Right lobe of liver (tissue), 4 donors: ENCODE measurements around the gene TSBP1.

Experiments used
- POLR2A ChIP-seq: fragments of 450-650 bp; IDR thresholded peaks from one replicate; pipeline ENCODE4 v1.6.1; 2017; ENCODE audit warnings: antibody characterized with exemption, mild to moderate bottlenecking
- TF ChIP-seq, protein P1 (sequence below), 4 donors: fragments of 200-600 bp in 3 of 4; fragments of 450-650 bp in 1 of 4; IDR thresholded peaks; one replicate each; pipeline versions ENCODE4 v1.5.1 to v1.8.0; 2016 to 2022; ENCODE audit warnings: antibody characterized with exemption in 4 of 4, mild to moderate bottlenecking in 2 of 4
- donor health status: DM: no; HTN: no; CAD: no.
- donor health status: DM: no; HTN: no; CAD: no.
- donor health status: DM: no; HTN: yes; CAD: no.

DNA sequence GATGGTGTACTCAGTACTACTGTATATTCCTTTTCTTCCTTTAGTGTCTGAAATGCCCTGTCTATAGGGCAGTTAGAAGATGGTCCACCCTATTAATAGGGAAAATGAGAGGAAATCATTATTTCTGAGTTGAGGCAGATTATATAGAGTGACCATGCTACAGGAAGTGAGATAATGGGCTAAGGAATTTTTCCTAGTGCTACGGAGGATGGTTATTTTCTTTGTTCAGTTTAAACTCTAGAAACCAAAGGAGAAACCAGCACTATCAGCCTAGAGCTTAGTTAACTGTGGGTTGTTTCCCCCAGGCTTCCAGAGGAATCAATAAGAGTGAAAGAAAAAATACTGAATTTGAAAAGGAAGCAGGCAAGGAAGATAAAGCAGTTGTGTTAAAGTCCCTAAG lies 474 bp downstream of the TSBP1 start:
- TF ChIP-seq, protein P1, sequence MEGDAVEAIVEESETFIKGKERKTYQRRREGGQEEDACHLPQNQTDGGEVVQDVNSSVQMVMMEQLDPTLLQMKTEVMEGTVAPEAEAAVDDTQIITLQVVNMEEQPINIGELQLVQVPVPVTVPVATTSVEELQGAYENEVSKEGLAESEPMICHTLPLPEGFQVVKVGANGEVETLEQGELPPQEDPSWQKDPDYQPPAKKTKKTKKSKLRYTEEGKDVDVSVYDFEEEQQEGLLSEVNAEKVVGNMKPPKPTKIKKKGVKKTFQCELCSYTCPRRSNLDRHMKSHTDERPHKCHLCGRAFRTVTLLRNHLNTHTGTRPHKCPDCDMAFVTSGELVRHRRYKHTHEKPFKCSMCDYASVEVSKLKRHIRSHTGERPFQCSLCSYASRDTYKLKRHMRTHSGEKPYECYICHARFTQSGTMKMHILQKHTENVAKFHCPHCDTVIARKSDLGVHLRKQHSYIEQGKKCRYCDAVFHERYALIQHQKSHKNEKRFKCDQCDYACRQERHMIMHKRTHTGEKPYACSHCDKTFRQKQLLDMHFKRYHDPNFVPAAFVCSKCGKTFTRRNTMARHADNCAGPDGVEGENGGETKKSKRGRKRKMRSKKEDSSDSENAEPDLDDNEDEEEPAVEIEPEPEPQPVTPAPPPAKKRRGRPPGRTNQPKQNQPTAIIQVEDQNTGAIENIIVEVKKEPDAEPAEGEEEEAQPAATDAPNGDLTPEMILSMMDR (IDR thresholded peaks at IDR 0.05) = no peak
- TF ChIP-seq POLR2A = no peak
